GM12891 (cell line): Measurements from ENCODE around the gene DLG1.

ENCODE experiments used
- POLR2A ChIP-seq: IDR thresholded peaks from 2 replicates; pipeline ENCODE4 v1.6.1; 2011; ENCODE audit warnings: low read depth, low read length, control low read depth
- POLR2AphosphoS5 ChIP-seq: IDR thresholded peaks from 2 replicates; pipeline ENCODE4 v1.6.1; 2011; ENCODE audit warnings: low read depth, low read length, control low read depth
- TAF1 ChIP-seq: IDR thresholded peaks from 2 replicates; pipeline ENCODE4 v1.6.1; 2011; ENCODE audit warnings: low read depth, low read length, control low read depth

GRCh38 chr3:197175503-197175902 lies 122.9 kb downstream of the DLG1 start:
- no peak for TF ChIP-seq POLR2A
- TF ChIP-seq POLR2AphosphoS5: no peak
- TF ChIP-seq TAF1: no peak
